GM21526 (cell line): ENCODE results near the gene HDLBP.
"Not testable (repeated sequence)": the region's sequence is repeated elsewhere in the genome, so short reads cannot be mapped to it uniquely, and the experiment has no call there.

Experiments used
- ATAC-seq: cut with Tn5 transposase; IDR thresholded peaks from one replicate; pipeline ENCODE4 v1.9.1; 2021; ENCODE audit warnings: moderate library complexity; ENCODE audit not compliant: unreplicated experiment, low FRiP score

HDLBP gene

GRCh38 chr2:241339839-241340630, 24.6 kb upstream of the HDLBP start:
- ATAC-seq: no peak

- ATAC-seq: no peak
Observed at GRCh38 chr2:241334813-241335212, 19.3 kb upstream of the HDLBP start.

- ATAC-seq: no peak
Observed at GRCh38 chr2:241330616-241330981, 15.1 kb upstream of the HDLBP start.

- ATAC-seq: no peak
Observed at GRCh38 chr2:241329669-241330615, 14.5 kb upstream of the HDLBP start.

DNA sequence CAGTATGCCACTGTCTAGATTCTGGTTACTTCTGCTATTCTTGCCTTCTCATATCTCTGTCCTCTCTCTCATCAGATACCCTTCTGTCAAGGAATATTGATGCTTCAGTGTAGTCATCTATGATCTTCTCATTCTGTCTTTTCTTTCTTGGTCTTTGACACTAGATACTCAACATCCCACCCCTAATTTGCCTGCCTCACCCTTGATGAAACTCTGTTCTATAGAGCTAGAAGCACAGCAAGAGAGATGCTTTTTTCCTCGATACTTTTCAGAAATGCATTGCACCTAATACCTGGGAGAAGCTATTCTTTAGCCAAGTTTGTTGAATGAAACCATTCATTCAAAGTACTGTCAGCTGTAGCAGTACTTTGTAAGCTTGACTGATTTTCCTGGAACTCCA, 9.8 kb upstream of the HDLBP start:
- no peak for ATAC-seq

DNA sequence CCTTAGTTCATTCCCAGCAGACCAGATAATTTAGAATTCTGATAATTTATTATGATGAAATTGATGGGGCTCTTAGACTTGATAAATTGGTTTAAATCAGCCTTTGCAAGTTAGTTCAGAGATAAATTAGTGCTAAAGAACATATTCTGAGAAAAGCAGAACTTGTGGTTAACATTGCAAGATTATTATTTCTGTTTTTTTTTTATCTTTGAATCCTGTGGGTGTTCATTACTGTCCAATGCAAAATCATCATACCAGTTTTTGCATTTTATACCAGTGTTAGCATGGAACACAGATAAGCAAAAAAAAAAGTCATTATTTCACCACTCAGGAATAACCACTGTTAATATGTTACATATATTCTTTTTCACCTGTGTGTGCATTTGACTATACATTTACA, 9.3 kb upstream of the HDLBP start:
- ATAC-seq: no peak

- ATAC-seq: no peak
Observed at GRCh38 chr2:241323778-241324177, 8.3 kb upstream of the HDLBP start.

DNA sequence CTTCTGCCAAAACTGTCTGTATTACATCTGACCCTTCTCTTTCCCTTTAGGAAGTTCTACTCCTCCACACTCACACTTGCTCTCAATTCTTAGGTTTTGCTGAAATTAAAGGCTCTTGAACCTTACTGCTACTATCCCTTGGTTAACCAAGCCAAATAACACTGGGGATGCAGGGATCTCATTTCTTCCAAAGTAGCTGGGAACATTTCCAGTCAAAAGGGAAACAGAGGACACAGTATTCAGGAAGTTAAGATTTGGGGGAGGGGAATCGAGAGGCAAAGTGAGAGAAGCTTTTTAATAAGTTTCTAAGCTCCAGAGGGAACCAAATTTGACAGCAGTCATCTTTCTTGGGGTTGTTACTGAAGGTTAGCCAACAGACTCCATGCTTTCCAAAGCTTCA, 6.4 kb upstream of the HDLBP start:
- ATAC-seq: no peak

- ATAC-seq: no peak
Observed at GRCh38 chr2:241321033-241321432, 5.6 kb upstream of the HDLBP start.

DNA sequence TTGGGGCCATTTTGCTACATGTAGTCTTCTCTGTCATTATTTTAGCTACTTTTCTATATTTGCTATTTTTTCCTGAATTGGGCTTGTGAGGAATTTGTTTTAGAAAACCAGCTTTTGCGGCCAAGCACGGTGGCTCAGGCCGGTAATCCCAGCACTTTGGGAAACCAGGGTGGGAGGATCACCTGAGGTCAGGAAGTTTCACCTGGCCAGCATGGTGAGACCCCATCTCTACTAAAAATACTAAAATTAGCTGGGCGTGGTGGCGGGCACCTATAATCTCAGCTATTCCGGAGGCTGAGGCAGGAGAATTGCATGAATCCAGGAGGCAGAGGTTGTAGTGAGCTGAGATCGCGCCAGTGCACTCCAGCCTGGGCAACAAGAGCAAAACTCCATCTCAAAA, 4.9 kb upstream of the HDLBP start:
- ATAC-seq: no peak

GRCh38 chr2:241318830-241319229, 3.4 kb upstream of the HDLBP start:
- ATAC-seq: not testable (repeated sequence)

- no peak for ATAC-seq
Observed at GRCh38 chr2:241317391-241317790, 1.9 kb upstream of the HDLBP start.

- no peak for ATAC-seq
Observed at GRCh38 chr2:241316825-241317224, 1.4 kb upstream of the HDLBP start.

DNA sequence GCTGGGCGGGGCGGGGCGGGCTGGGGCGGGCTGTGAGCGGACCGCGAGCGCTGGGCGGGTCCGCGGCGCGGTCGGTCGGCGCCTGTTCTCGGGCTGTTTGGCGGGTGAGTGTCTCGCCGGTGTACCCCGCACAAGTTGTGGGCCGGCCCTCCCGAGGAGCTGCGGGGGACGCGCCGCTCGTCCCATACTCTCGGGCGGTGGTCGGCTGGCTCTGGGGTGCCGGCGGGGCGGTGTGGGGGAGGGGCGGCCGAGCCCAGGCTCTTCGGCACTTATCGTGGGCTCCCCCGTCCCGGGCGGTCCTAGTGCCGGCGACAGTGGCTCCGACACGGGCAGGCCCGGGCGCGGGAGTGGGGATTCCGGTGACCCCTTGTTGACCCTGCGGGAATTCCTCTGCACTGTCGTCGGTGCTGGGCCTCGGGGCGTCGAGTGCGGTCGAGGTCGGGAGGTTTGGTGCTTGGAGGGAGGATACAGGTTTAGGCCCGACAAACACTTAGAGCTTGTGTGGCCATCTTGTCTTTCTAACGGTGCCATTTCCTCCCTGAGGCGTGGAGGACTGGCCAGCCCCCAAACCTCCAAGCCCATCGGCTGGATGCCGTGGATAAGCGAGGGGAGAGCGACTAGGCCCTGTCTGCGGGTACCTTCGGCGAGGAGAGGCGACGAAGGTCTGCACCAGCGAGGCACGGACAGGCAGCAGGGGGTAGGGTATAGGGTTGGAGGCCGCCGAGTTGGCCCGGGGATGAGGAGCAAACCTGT, 583 bp upstream of the HDLBP start, which contains the start of gene SEPTIN2:
Gene SEPTIN2 (plus strand): TSS at position 47 of the 753 bp plus-strand sequence. CDS start 8,308 bp downstream, outside the sequence.
- ATAC-seq: peak; percentile 27

- ATAC-seq: peak; percentile 17
Observed at GRCh38 chr2:241314226-241315092, 1.0 kb downstream of the HDLBP start.

- no peak for ATAC-seq
Observed at GRCh38 chr2:241313543-241314095, 1.9 kb downstream of the HDLBP start.

DNA sequence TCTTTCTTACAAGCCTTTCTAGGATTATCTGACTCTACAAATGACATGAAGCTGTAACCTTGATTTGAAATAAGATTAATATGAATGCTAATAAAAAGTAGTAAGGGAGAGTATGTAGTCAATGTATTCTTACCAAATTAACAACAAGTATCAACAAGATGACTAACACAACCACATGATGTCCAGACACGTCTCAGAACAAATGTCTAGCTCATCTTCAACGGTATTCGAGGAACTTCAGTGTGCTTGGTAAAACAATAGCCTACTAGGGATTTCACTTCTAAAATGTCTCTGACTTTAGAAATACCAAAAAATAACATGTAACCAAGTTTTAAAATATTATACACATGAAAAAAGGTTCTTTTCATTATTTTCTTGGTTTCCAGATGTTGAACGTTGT, 3.4 kb downstream of the HDLBP start:
- ATAC-seq: no peak

GRCh38 chr2:241310917-241311566, 4.4 kb downstream of the HDLBP start:
- ATAC-seq: no peak

DNA sequence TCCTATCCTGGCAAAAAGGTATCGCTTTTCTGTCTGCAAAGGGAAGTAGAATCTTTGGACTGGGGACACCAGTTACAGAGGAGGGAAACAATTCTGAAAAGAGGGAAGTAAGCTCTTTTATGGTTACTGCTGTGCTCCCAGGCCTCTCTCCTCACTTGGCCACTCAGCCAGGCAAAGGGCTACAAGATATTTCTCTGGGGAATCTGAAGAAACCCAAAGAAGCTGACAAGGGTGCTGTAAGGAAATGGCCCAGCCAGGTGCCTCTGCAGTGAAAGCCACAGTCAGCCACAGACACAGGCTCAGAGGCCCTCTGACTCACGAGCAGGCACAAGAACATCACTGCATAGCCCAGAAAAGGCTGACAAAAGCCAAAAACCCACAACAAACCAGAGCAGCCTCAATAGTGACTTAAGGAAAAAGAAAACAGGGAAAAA, 5.8 kb downstream of the HDLBP start:
- no peak for ATAC-seq
